CD4-positive, alpha-beta T cell treated with Interferon alpha-2 for 1 hour (primary cell): ENCODE measurements around the gene SIX5.
"Not testable (repeated sequence)": the region's sequence is repeated elsewhere in the genome, so short reads cannot be mapped to it uniquely, and the experiment has no call there.

ENCODE experiments used
- DNase-seq, 2 donors: peaks; one replicate each; pipeline ENCODE4 v3.0.0-alpha.2; 2020 to 2022

SIX5 gene

DNA sequence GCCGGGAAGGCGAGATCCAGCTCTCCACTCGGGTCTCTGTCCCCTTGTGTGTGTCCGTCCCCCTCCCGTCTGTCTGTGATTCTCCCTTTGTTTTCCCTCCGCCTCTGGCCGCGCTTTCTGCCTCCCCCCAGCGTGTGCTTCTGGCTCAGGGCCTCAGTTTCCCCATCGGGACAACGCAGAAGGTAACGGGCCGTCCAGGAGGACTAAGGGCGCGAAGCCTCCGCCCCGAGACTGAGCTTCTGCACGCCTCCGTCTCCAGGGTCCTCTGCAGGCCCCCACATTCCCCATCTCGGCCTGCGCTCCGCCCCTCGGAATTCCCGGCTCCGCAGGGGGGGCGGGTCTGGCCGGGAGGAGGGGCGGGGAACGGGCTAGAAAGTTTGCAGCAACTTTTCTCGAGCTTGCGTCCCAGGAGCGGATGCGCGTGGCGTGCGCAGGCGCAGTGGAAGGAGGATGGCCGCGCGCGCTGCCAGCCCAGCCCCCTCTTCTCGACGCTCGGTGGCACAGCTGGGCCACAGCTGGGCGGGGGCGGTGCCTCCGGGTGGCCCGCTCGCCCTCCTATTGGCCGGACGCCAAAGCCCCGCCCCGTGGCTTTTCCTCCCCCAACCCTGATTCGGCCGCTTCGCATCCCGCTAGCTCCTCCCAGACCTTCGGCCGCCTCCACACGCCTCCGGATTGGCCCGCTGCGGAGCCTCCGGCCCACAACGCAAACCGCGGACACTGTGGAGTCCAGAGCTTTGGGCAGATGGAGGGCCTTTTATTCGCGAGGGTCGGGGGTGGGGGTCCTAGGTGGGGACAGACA is at the start of gene SIX5:
Gene SIX5, minus strand, starts transcription at position 269 of the 799 bp plus-strand sequence. CDS start 408 bp downstream, outside the sequence.
- peak; percentile 95 to 97 for DNase-seq

DNA sequence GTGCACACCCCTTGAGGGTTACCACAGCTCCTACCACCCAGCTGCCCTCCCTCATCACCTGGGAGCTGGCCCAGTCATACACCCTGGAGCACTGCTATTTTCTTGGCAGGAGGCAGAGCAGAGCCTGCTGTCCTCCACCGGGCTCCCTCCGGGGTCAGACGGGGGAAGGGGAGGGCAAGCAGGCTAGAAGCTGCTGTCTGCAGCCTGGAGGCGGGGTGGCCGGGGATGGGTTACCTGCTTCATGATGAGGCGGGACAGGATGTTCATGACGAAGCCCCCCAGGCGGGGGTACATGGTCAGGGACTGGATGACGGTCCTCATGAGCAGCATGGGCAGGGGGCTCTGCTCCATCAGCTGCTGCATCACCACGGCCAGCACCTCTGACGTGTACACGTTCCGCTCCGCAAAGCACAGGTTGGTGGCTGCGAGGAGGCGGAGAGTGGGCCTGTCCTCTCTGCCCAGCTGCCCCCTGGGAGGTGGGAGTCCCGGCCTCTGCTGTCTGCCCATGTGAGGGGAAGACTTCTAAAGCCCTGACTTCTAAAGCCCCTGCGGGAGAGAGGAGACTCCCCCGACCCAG is 48.8 kb upstream of the SIX5 start:
- peak in 1 of 2 donors; percentile 3 for DNase-seq

DNA sequence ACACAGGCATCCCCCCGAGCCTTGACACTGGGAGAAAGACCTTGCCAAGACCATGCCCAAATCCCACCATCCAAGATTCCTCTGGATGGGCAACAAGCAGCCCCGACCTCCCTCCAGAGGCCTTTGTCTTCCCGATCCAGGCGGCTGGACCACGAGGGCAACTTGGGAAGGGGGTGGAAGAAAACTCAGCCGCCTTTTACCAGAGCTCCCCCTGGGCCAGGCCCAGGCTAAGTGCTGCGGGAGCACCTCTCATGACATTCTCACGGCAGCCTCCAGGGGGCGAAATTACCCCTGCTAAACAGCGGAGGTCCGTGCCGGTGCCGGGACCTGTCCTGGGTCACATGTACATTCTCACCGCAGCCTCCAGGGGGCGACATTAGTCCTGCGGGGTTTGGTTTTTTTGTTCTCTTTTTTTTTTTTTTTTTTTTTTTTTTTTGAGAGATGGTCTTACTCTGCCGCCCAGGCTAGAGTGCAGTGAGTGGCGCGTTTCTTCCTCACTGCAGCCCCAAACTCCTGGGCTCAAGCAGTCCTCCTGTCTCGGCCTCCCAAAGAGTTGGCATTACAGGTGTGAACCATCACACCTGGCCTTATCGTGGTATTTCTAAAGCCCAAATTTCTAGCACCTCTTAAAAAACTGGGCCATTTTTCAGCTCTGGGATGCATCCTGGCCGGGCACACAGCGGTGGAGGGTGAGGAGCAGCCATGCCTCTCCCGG is 48.1 kb upstream of the SIX5 start:
- peak; percentile 95 to 96 for DNase-seq

DNA sequence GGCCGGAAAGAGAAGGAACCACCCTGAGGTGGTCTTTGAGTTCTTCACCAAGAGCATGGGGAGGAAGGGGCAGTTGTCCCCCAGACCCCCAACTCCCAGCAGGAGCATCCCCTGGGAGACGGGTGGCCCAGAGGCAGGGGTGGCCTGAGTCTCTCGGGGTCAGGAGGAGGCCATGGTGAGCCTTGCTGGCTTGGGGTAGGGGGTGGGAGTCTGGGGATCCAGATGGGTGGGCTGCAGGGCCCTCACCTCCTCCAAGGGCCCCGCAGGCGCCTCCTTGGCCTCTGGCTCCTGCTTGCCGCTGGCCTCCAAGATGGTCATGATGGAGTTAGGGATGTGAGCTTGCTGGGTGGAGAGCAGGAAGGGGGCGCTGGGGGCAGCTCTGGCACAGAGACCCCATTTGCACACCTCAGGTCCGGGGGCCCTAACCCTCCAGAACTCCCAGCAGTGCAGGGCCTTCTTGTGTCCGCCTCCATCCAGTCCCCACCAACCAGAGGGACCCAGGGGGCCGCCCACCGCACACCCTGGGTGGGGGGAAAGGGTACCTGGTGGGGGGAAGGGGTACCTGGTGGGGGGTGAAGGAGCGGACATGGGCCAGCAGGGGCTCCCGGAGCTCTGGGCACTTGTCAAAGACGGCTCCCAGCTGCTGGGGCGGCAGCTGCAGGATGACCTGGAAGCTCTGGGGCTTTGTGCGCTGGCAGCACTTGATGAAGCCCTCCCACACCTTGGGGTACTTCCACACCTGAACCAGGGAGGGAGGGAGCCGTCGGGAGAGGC is 47.4 kb upstream of the SIX5 start:
- DNase-seq, result no peak

DNA sequence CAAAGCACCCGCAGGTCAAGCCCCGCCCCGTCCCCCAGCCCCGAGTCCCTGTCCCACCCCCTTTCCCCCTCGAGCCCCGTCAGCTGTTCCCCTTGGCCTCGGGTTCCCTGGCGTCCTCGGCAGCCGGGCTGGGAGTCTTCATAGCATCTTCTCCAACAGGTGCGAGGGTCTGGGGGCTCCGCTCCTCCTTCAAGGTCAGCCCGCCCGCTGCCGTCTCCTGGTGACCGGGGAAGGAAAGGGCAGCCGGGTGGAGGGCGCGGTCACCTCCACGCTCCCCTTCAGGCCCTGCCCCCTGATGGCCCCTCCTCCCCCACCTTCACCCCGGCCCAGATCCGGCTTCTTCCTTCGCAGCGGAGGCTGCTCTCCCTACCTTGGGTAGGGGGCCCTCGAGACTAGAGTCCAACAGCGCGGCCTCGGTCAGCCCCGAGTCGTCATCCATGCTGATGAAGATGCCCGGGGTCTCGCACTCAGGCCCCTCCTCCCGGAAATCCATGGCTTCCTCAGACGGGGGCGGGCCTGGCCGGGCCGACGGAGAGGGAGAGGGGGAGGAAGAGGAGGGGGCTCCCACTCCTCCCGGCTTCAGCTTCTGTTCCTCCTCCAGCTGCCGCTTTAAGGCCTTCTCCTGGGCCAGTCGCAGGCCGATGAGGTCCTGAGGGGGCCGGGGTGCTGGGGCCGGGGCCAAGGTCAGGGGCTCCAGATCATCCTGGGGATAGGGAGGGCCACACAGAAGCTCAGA is 46.6 kb upstream of the SIX5 start:
- no peak for DNase-seq

DNA sequence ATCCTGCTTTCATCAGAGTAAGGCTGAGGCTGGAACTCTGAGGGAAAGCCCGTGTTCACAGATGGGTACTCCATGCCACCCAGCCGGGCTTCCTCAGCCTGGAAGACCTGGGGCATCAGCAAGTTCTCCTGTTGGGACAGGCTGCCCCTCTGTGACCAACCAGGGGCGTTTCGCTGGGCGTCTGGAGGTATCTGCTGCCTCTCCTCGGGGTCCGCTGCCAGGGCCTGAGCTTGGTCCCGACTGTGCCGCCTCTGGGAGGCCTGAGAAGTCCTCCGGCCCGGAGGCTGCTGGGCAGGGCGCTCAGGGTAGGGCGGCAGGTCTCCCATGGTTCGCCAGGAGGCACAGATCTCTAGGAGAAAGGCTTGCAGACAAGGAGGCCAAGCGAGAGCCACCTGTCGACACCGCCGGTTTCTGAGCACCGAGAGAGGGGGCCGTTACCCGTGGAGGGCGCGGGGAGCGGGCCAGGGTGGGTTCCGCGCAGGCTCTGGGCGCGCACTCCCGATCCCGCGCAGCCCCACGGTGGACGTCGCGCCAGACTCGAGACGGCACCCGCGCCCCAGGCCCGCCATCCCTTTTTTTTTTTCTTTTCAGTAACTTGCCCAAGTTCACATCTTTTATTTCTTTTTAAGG is 45.9 kb upstream of the SIX5 start, which contains the start of gene RSPH6A:
Gene RSPH6A, minus strand, starts transcription at position 458 of the 630 bp plus-strand sequence. Its CDS starts 132 bp downstream, at position 326.
- no peak for DNase-seq

DNA sequence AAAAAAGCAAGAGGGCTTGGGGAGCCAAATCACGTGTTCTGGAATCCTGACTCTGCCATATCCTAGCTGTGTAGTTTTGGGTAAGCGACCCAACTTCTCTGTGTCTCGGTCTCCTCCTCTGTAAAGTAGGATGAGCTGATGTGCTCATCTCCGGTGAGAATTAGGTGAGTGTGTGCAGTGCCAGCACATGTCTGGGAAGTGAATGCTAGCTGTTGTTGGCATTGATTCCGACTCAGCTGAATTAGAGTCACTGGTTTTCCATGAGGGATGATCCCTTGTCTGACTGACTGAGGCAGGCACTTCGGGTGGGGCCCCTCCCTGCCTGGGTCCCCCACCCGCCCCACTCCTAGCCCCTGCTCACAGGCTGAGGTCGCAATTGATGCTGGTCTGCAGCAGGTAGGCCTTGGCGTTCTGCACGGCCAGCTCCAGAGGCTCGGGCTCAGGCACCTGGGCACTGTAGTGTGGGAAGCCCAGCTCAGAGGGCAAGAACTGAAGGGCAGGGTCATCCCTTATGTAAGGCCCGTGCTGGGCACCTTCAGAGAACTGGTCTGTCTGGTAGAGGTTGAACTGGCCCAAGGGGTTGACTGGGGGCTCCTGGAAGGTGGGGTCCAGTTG is 45.2 kb upstream of the SIX5 start:
- no peak for DNase-seq

DNA sequence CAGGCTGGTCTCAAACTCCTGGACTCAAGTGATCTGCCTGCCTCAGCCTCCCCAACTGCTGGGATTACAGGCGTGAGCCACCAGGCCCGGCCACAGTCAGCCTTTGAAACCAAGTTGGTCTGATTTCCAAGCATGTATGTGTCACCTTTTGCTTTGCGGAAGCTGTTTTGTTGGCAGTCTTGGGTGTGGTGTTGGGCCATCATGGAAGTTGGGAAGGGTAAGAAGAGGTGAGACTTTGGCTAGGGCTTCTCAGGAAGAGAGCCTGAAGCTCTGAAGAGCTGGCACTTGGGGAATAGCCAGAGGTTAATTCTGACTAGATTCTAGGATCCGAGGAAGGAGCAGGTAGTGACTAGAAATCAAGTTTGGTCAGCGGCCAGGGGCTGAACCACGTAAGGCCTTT is 43.2 kb upstream of the SIX5 start:
- DNase-seq, result no peak

DNA sequence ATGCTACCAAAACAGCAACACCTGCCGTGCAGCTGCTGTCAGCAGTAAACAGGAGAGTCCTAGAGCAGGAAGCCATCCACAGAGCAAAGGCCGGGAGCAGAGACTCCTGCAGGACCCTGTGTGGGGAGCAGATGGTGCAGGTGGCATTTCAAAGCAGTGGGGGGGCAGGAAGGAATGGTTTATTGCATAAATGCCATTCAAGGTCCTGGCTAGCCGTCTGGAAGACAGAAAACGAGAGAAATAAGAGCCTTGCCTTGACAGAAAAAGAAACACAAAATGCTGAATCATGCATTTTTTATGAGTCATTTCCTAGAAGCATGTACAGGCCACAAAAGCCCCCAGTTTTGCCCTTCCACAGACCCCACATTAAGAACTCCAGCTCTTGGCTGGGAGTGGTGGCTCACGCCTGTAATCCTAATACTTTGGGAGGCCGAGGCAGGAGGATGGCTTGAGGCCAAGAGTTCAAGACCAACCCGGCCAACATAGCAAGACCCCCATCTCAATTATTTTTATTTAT is 40.6 kb upstream of the SIX5 start:
- DNase-seq, result no peak

DNA sequence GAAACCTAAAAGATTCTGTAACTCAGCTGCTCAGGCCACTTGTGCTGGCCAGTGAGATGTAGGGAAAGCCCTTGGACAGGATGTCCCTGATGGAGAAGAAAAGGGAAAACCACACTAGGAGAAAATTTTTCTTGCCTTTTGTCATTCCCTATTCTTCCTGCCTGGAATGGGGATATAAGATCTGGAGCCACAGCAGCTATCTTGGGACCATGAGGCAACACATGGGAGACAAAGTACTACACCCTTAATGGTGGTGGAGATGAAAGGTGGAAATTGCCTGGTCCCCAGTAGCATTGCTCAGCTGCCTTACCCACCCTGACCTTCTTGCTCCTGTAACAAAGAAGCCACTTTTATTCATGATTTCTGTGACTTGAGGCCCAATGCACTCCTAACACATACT is 36.7 kb upstream of the SIX5 start:
- DNase-seq, result no peak

DNA sequence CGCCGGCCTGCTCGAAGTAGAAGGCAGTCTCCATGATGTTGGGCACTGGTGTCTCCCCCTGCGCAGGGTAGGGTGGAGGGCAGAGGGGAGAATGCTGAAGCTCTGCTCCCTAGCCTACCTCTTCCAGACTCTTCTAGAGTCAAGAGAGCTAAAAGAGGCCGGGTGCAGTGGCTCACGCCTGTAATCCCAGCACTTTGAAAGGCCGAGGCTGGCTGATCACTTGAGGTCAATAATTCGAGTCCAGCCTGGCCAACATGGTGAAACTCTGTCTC is 35.8 kb upstream of the SIX5 start:
- DNase-seq, result no peak

DNA sequence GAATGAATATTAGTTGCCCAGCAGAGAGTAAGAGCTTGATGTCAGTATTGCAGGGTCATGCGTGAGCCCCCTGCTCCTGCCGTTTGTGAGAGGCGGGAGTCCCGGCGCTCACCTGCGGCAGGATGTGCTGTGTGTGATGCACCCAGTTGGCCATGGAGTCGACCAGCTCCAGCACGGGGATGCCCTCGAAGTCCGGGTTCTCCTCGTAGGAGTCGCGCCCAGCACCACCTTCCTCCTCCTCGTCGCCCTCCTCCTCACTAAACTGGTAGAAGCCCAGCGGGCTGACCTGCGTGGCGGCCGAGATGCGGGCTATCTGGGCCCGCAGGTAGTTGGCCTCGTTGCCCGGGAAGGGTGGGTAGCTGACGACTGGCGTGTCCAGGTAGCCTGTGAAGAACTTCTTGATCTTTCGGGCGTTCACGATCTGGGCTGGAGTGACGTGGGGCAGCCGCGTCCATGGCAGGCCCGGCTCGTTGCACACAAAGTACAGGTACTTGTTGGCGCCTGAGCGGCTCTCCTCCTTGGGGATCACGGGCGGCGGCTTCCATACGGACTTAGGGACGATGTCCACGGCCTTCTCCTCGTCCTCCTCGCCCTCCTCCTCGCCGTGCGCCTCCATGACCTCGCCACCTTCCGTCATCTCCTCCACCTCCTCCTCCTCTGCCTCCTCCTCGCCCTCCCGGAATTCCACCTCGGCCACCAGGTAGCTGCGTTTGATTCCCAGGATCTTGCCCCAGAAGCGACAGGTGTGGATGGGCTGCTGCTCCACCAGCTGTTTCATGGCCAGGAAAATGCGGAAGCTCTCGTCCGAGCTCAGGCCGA is 35.3 kb upstream of the SIX5 start:
- no peak for DNase-seq

DNA sequence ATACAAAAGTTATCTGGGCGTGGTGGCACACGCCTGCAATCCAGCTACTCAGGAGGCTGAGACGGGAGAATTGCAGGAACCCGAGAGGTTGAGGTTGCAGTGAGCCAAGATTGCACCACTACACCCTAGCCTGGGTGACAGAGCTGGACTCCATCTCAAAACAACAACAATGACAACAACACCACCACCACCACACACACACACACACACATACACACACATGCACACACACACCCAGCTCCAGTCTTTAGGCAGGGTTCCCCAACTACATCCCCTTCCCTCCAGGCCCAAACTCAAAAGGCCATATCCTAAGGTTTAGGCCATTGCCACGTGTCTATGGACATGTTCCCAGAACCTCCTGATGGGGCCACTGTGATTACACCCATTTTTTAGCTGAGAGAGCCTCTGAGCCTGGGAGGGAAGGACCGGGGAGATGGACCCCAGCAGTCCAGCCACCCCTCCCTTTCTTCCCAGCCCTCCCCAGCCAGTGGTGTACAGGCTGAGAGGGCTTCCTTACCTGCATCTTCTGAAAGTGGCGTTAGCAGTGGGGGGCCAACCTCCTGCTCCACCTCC is 32.6 kb upstream of the SIX5 start:
- no peak for DNase-seq

DNA sequence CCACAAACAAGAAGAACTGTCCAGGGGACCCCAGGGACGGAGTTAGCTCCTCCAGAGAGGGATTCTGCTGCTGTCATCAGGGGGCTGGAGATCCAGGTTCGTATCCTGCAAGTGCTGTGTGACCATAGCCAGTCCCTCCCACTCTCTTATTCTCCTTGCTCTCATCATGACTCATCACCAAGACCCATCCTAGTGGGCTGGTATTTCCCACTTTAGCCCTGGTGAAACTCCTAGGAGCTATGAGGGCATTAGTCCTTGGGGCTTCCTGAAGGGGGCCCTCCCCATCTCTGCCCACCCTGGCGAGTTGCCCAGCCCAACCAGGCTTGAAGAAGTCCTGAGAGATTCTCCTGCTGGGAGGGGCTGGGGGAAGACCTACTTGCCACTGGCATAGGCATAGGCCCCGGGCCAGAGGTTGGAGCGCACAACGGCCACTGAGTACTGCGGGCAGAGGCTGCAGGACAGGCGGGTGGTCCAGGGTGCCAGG is 31.1 kb upstream of the SIX5 start:
- no peak for DNase-seq

DNA sequence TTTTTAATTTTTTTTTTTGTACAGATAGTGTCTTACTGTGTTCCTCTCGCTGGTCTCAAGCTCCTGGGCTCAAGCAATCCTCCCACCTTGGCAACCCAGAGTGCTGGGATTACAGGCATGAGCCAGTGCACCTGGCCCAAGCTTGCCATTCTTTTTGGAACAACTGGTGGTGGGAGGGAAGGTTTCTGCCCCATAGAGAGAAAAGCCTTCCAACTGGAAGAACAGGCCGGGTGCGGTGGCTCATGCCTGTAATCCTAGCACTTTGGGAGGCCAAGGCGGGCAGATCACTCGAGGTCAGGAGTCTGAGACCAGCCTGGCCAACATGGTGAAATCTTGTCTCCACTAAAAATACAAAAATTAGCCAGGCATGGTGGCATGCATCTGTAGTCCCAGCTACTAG is 30.5 kb upstream of the SIX5 start:
- not testable (repeated sequence) for DNase-seq

DNA sequence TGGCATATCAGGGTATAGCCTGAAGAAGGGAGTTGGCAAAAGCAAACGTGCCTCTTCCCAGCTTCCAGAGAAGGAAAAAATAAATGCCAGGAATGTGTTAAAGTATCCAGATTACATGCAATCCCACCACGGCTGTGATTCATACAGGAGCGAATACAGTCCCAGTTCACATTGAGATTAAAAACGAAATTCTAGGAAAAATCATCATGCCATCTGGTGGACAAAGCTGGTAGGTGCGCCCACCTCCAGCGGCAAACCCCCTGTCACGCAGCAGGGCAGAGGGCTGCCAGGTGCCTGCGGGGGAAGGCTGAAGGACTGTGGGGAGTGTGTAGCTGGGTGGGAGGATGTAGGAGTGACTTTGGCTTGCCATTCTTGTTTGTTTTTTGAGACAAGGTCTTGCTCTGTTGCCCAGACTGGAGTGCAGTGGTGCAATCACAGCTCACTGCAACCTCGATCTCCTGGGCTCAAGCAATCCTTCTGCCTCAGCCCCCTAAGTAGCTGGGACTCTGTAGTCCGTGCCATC is 30.0 kb upstream of the SIX5 start:
- peak; percentile 55 to 74 for DNase-seq

DNA sequence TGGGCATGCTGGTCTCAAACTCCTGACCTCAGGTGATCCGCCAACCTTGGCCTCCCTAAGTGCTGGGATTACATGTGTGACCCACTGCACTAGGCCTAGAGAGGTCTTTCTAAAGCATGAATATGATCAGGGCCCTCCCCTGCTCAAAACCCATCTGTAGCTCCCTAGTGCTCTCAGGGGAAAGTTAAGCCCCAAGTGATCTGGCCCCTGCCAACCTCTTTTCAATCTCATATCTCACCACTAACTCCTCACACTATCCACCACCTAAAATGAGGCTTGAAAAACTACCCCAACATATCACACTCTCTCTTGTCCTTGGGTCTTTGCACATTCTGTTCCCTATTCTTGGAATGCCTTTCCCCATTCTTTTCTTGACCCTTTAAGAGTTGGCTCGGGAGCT is 25.6 kb upstream of the SIX5 start:
- no peak for DNase-seq

DNA sequence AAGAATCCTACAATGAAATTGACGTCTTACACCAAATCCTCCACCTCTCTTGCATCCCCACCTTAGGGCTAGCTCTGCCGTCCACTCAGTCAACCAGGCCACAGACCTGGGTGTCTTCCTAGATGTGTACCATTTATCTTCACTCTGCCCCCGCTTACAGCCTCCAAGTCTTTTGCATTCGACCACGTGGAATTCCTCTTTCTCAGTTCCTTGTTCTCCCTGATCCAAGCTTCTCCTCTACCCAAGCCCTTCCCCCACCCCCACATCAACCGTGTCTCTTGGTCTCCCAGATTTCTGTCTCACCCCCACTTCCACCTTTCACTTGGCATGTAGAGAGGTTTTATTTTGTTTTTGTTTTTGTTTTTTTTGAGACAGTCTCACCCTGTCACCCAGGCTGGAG is 24.8 kb upstream of the SIX5 start:
- no peak for DNase-seq

DNA sequence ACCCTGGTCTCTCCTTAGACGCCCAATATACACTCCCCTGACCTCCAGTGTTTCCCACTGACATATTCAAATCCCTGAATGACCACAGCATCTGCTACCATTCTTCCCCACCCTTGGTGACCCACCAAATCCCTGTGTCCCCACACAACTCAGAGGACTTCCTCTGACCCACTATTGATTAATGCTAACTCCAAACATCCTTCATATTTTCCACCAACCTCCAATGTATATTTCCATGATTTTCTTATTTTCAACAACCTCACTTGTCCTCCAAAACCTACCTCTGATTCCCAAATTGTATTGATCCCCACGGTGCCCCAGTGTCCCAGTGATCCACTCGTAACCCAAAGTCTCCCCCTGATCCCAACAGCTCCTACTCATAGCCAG is 24.1 kb upstream of the SIX5 start:
- no peak for DNase-seq
